22Rv1 (cell line): ENCODE measurements around the gene INPP5A.

Source experiments
- CTCF ChIP-seq: fragments of 450-650 bp; IDR thresholded peaks from 2 replicates; pipeline ENCODE4 v1.5.1; 2017; ENCODE audit warnings: mild to moderate bottlenecking
- ZFX ChIP-seq: fragments of 450-650 bp; IDR thresholded peaks from 2 replicates; pipeline ENCODE4 v1.6.1; 2017; ENCODE audit warnings: antibody characterized with exemption, borderline replicate concordance

DNA sequence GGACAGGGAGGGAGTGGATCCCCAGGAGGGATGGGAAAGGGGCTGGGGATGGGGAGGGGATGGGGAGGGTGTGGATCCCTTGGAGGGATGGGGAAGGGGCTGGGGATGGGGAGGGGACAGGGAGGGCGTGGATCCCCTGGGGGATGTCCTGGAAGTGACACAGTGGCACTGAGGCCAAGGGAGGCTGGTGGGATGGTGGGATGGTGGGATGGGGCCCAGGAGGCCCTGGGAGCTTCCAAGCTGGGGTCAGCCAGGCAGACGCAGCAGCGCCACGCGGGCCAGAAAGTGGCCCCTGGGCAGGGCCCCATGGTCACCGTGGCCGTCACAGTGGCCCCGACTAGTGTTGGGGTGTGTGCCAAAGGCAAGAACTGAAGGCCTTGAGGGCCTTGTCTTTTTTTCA lies 67.8 kb downstream of the INPP5A start:
- TF ChIP-seq CTCF (no peak), ZFX (no peak)
